GM12874 (cell line): ENCODE data around the gene TUBB8B.
"Not testable (repeated sequence)": the region's sequence is repeated elsewhere in the genome, so short reads cannot be mapped to it uniquely, and the experiment has no call there.

Experiments used
- TF ChIP-seq, protein P1 (sequence below): IDR thresholded peaks from 2 replicates; pipeline ENCODE4 v1.5.1; 2011; ENCODE audit warnings: low read depth, mild to moderate bottlenecking, control low read depth, low read length, moderate library complexity; ENCODE audit not compliant: insufficient read depth

The TUBB8B gene

GRCh38 chr18:49176-49665 is at the start of gene TUBB8B:
Gene TUBB8B, minus strand, starts transcription at chr18:49615. Its CDS starts 58 bp downstream, at chr18:49557.
- TF ChIP-seq, protein P1, sequence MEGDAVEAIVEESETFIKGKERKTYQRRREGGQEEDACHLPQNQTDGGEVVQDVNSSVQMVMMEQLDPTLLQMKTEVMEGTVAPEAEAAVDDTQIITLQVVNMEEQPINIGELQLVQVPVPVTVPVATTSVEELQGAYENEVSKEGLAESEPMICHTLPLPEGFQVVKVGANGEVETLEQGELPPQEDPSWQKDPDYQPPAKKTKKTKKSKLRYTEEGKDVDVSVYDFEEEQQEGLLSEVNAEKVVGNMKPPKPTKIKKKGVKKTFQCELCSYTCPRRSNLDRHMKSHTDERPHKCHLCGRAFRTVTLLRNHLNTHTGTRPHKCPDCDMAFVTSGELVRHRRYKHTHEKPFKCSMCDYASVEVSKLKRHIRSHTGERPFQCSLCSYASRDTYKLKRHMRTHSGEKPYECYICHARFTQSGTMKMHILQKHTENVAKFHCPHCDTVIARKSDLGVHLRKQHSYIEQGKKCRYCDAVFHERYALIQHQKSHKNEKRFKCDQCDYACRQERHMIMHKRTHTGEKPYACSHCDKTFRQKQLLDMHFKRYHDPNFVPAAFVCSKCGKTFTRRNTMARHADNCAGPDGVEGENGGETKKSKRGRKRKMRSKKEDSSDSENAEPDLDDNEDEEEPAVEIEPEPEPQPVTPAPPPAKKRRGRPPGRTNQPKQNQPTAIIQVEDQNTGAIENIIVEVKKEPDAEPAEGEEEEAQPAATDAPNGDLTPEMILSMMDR = not testable (repeated sequence)

- TF ChIP-seq, protein P1 = peak; percentile 78
These were observed 48.0 kb upstream of the TUBB8B start for GRCh38 chr18:97252-97914.
